Glutamatergic neuron (in vitro differentiated cells): ENCODE data around the gene ANKRD17. TPM values are rescaled to one million over a fixed set of nuclear protein-coding genes. Genes with fewer than 3 reads are reported as not detected.

Experiments used
- DNase-seq: peaks from one replicate; pipeline ENCODE4 v3.0.0; 2022
- H3K27ac Mint-ChIP-seq: one replicate; pipeline ENCODE4 v1.8.0; 2020; ENCODE audit warnings: mild to moderate bottlenecking, mixed read lengths, inconsistent platforms; ENCODE audit not compliant: unreplicated experiment
- H3K27me3 Mint-ChIP-seq: one replicate; pipeline ENCODE4 v1.8.0; 2020; ENCODE audit warnings: mild to moderate bottlenecking, moderate library complexity, mixed read lengths, inconsistent platforms; ENCODE audit not compliant: unreplicated experiment
- H3K36me3 Mint-ChIP-seq: one replicate; pipeline ENCODE4 v1.8.0; 2020; ENCODE audit warnings: mild to moderate bottlenecking, mixed read lengths, inconsistent platforms; ENCODE audit not compliant: unreplicated experiment
- H3K4me1 Mint-ChIP-seq: one replicate; pipeline ENCODE4 v1.8.0; 2020; ENCODE audit warnings: mild to moderate bottlenecking, low read depth, mixed read lengths, inconsistent platforms; ENCODE audit not compliant: unreplicated experiment
- H3K4me3 Mint-ChIP-seq: one replicate; pipeline ENCODE4 v1.8.0; 2020; ENCODE audit warnings: mild to moderate bottlenecking, mixed read lengths, inconsistent platforms; ENCODE audit not compliant: unreplicated experiment
- H3K9me3 Mint-ChIP-seq: one replicate; pipeline ENCODE4 v1.8.0; 2020; ENCODE audit warnings: mild to moderate bottlenecking, moderate library complexity, mixed read lengths, inconsistent platforms; ENCODE audit not compliant: unreplicated experiment
- total RNA-seq: library from RNA; stranded (reverse); fragmentation: NEBNext Ultra II Directional; extraction: Animal tissue kit (Norgen Biotek cat#: 25700); gene quantifications from one replicate; pipeline ENCODE4 v1.2.1, GENCODE V29; 2021; ENCODE audit not compliant: unreplicated experiment
- TF ChIP-seq, protein P1 (sequence below): fragments of 200-600 bp; sonication (generic); IDR thresholded peaks from one replicate; pipeline ENCODE4 v1.5.0; 2021; ENCODE audit not compliant: partially characterized antibody, unreplicated experiment

ANKRD17 gene
- total RNA-seq, 1 donor from 2014 or later: 91.9 TPM

DNA sequence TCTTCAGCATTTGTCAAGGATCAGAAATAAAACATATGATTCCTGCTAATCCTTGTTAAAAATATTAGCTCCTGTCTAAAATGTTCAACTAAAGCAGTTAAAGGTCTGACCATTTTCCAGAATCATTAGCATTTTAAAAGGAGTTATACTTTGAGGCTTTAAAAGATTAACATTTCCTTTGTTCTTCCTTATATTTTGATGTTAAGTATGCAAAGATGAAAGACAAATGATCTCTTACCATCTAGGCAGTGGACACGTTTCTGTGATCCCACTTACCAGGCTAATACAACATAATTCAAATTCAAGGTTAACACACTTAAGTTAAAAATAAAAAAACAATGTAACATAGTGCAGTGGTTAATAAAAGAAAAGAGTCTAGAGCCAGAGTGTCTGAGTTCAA lies 127.3 kb downstream of the ANKRD17 start:
- Mint-ChIP-seq H3K4me3 (no peak overlapping the region), H3K4me1 (peaks cover 6% of the 10 kb centered on the region), H3K27ac (no peak overlapping the region), H3K27me3 (no peaks in the 10 kb centered on the region), H3K36me3 (no peaks in the 10 kb centered on the region), H3K9me3 (no peaks in the 10 kb centered on the region)
- TF ChIP-seq, protein P1, sequence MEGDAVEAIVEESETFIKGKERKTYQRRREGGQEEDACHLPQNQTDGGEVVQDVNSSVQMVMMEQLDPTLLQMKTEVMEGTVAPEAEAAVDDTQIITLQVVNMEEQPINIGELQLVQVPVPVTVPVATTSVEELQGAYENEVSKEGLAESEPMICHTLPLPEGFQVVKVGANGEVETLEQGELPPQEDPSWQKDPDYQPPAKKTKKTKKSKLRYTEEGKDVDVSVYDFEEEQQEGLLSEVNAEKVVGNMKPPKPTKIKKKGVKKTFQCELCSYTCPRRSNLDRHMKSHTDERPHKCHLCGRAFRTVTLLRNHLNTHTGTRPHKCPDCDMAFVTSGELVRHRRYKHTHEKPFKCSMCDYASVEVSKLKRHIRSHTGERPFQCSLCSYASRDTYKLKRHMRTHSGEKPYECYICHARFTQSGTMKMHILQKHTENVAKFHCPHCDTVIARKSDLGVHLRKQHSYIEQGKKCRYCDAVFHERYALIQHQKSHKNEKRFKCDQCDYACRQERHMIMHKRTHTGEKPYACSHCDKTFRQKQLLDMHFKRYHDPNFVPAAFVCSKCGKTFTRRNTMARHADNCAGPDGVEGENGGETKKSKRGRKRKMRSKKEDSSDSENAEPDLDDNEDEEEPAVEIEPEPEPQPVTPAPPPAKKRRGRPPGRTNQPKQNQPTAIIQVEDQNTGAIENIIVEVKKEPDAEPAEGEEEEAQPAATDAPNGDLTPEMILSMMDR: no peak
- DNase-seq: no peak

- TF ChIP-seq, protein P1: no peak
- Mint-ChIP-seq H3K36me3 (no peaks in the 10 kb centered on the region), H3K4me1 (peaks cover 6% of the 10 kb centered on the region), H3K4me3 (no peak overlapping the region), H3K9me3 (no peaks in the 10 kb centered on the region), H3K27me3 (no peaks in the 10 kb centered on the region), H3K27ac (no peak overlapping the region)
- no peak for DNase-seq
Observed at GRCh38 chr4:73129319-73129718, 129.3 kb downstream of the ANKRD17 start.

- DNase-seq: peak; percentile 22
- H3K4me3 Mint-ChIP-seq: no peak overlapping the region
- H3K4me1 Mint-ChIP-seq: peaks cover 6% of the 10 kb centered on the region
- TF ChIP-seq, protein P1: peak; percentile 48
- H3K27me3 Mint-ChIP-seq: no peaks in the 10 kb centered on the region
- no peaks in the 10 kb centered on the region for H3K9me3 Mint-ChIP-seq
- H3K36me3 Mint-ChIP-seq: no peaks in the 10 kb centered on the region
- peak overlapping the region; percentile 15 for H3K27ac Mint-ChIP-seq
Observed at GRCh38 chr4:73127839-73128453, 130.7 kb downstream of the ANKRD17 start.

- Mint-ChIP-seq H3K27me3 (no peaks in the 10 kb centered on the region), H3K4me3 (no peak overlapping the region), H3K27ac (no peak overlapping the region), H3K4me1 (peaks cover 1% of the 10 kb centered on the region), H3K9me3 (no peaks in the 10 kb centered on the region), H3K36me3 (no peaks in the 10 kb centered on the region)
- DNase-seq: no peak
- TF ChIP-seq, protein P1: no peak
Observed at GRCh38 chr4:73109493-73109892, 149.1 kb downstream of the ANKRD17 start.

DNA sequence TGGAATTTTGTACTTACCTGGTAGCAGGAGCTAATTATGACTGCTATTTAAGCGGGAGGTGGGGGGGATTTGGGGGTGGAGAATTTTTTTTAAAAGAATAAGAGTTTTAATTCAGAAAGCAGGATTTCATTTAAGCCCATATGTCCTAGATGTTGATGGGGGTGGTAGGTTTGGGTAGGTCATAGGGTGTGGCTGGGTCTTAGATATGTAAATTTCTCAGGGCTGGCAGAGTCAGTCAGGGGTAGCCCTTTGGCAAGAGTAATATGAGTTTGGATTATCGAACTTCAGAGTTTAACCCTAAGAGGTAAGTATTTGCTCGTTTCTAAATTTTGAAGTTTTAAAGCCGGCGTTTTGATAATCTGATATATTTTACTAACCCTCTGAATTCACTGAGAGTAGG lies 153.9 kb downstream of the ANKRD17 start:
- Mint-ChIP-seq H3K4me3 (no peak overlapping the region), H3K9me3 (peaks cover 1% of the 10 kb centered on the region), H3K27me3 (no peaks in the 10 kb centered on the region), H3K27ac (no peak overlapping the region), H3K36me3 (no peaks in the 10 kb centered on the region), H3K4me1 (peaks cover 1% of the 10 kb centered on the region)
- TF ChIP-seq, protein P1: no peak
- DNase-seq: no peak
